H1 (cell line): ENCODE measurements around the gene PGAM2. TPM values are rescaled to one million over a fixed set of nuclear protein-coding genes. Genes with fewer than 3 reads are reported as not detected.

Experiments
- CTCF ChIA-PET: fragments of 300-600 bp; sonication (Branson Sonifier 250); formaldehyde crosslinking; loops from one replicate; lab custom pipeline; 2021; ENCODE audit not compliant: partially characterized antibody; lab: Charles Lee
- POLR2A ChIA-PET: fragments of 300-600 bp; sonication (Branson Sonifier 250); formaldehyde crosslinking; loops from one replicate; lab custom pipeline; 2021; ENCODE audit warnings: inconsistent platforms; ENCODE audit not compliant: partially characterized antibody; lab: Charles Lee
- DNase-seq, 2 experiments: peaks; one replicate each; pipeline versions ENCODE4 v3.0.0 to v3.0.0-alpha.2; 2010 to 2022; ENCODE audit warnings: low spot score in 2 of 2, low read depth in 1 of 2, mixed read lengths in 1 of 2
- FAIRE-seq: peaks from 2 replicates; lab custom pipeline; 2011; peaks lifted over from hg19 to GRCh38; lab: Jason Lieb, UNC
- H2AFZ ChIP-seq: 2 replicates; pipeline ENCODE4 v1.8.1; 2012; ENCODE audit warnings: low read length, inconsistent platforms
- H2AK5ac ChIP-seq: 2 replicates; pipeline ENCODE4 v1.6.1; 2013; ENCODE audit warnings: low read depth, low read length
- H2BK120ac ChIP-seq: replicated peaks from 2 replicates; pipeline ENCODE3; 2013; ENCODE audit warnings: low read depth, low read length, inconsistent platforms
- H2BK12ac ChIP-seq: 2 replicates; pipeline ENCODE4 v1.6.1; 2013; ENCODE audit warnings: low read depth, low read length
- H2BK15ac ChIP-seq: 2 replicates; pipeline ENCODE4 v1.6.1; 2013; ENCODE audit warnings: low read length
- H2BK20ac ChIP-seq: 2 replicates; pipeline ENCODE4 v1.6.1; 2013; ENCODE audit warnings: low read length
- H2BK5ac ChIP-seq: 2 replicates; pipeline ENCODE4 v1.6.1; 2013; ENCODE audit warnings: low read depth, low read length
- H3K14ac ChIP-seq: 2 replicates; pipeline ENCODE4 v1.6.1; 2013; ENCODE audit warnings: inconsistent platforms; ENCODE audit not compliant: insufficient read length
- H3K18ac ChIP-seq: 2 replicates; pipeline ENCODE4 v1.6.1; 2013; ENCODE audit warnings: low read length; ENCODE audit errors: extremely low read depth
- H3K23ac ChIP-seq: 2 replicates; pipeline ENCODE4 v1.6.1; 2013; ENCODE audit warnings: inconsistent platforms; ENCODE audit not compliant: insufficient read length
- H3K23me2 ChIP-seq: 2 replicates; pipeline ENCODE4 v1.6.1; 2013; ENCODE audit warnings: low read depth, low read length
- H3K27ac ChIP-seq: 2 replicates; pipeline ENCODE4 v1.6.1; 2011; ENCODE audit warnings: low read depth, low read length, inconsistent platforms
- H3K27me3 ChIP-seq, 4 experiments: replicated peaks in 1 of 4; 1 replicate in 1 of 4; 2 replicates in 3 of 4; pipeline versions ENCODE4 v1.6.1 to v1.8.1; 2011 to 2013; ENCODE audit warnings: low read length in 3 of 4, mild to moderate bottlenecking in 3 of 4, inconsistent platforms in 2 of 4, mixed read lengths in 2 of 4, moderate library complexity in 1 of 4; ENCODE audit not compliant: control insufficient read depth in 3 of 4, insufficient read depth in 3 of 4; ENCODE audit errors: extremely low read depth in 1 of 4
- H3K36me3 ChIP-seq, 4 experiments: 2 replicates each; pipeline versions ENCODE4 v1.6.1 to v1.8.1; 2011 to 2013; ENCODE audit warnings: mild to moderate bottlenecking in 4 of 4, low read length in 3 of 4, moderate library complexity in 2 of 4, control low read depth in 1 of 4, inconsistent platforms in 1 of 4; ENCODE audit not compliant: insufficient read depth in 4 of 4, control insufficient read depth in 2 of 4
- H3K4ac ChIP-seq: replicated peaks from 2 replicates; pipeline ENCODE3; 2013; ENCODE audit warnings: low read length, low read depth, mixed read lengths, inconsistent platforms; ENCODE audit not compliant: insufficient read length
- H3K4me1 ChIP-seq, 4 experiments: replicated peaks in 1 of 4; 1 replicate in 1 of 4; 2 replicates in 3 of 4; pipeline versions ENCODE4 v1.6.1 to v1.8.1; 2011 to 2013; ENCODE audit warnings: low read length in 3 of 4, inconsistent platforms in 2 of 4, mixed read lengths in 1 of 4; ENCODE audit not compliant: insufficient read depth in 4 of 4, control insufficient read depth in 3 of 4
- H3K4me2 ChIP-seq, 2 experiments: 2 replicates each; pipeline versions ENCODE4 v1.6.1 to v1.8.1; 2011 to 2013; ENCODE audit warnings: low read depth in 2 of 2, low read length in 2 of 2, control low read depth in 1 of 2, inconsistent platforms in 1 of 2, mild to moderate bottlenecking in 1 of 2; ENCODE audit not compliant: insufficient read depth in 1 of 2
- H3K4me3 ChIP-seq, 4 experiments: fragments of 200-600, 300-600 bp in 1 of 4; sonication (generic), shearing (Covaris generic), sonication (Bioruptor Twin) in 1 of 4; 2 replicates each; pipeline versions ENCODE4 v1.5.1 to v1.8.1; 2011 to 2016; ENCODE audit warnings: low read length in 4 of 4, low read depth in 3 of 4, control low read depth in 2 of 4, inconsistent platforms in 2 of 4, mild to moderate bottlenecking in 2 of 4, mixed read lengths in 1 of 4, moderate library complexity in 1 of 4; ENCODE audit not compliant: insufficient read depth in 2 of 4; ENCODE audit errors: extremely low read depth in 1 of 4
- H3K56ac ChIP-seq: replicated peaks from 2 replicates; pipeline ENCODE3; 2013; ENCODE audit warnings: low read depth, mild to moderate bottlenecking, mixed read lengths, low read length, inconsistent platforms; ENCODE audit not compliant: insufficient read length
- H3K79me1 ChIP-seq: 2 replicates; pipeline ENCODE4 v1.6.1; 2013; ENCODE audit warnings: low read depth, low read length, control low read depth
- H3K79me2 ChIP-seq, 2 experiments: 2 replicates each; pipeline versions ENCODE4 v1.6.1 to v1.8.1; 2012 to 2013; ENCODE audit warnings: low read length in 2 of 2, mild to moderate bottlenecking in 2 of 2, inconsistent platforms in 1 of 2; ENCODE audit not compliant: insufficient read depth in 2 of 2, control insufficient read depth in 1 of 2
- H3K9ac ChIP-seq, 4 experiments: replicated peaks in 1 of 4; 1 replicate in 1 of 4; 2 replicates in 3 of 4; pipeline versions ENCODE4 v1.6.1 to v1.8.1; 2011 to 2013; ENCODE audit warnings: low read depth in 3 of 4, low read length in 3 of 4, control low read depth in 2 of 4, mild to moderate bottlenecking in 2 of 4, moderate library complexity in 2 of 4, inconsistent platforms in 1 of 4; ENCODE audit errors: extremely low read depth in 1 of 4
- H3K9me3 ChIP-seq, 2 experiments: 2 replicates each; pipeline versions ENCODE4 v1.6.1 to v1.8.1; 2012 to 2013; ENCODE audit warnings: mild to moderate bottlenecking in 2 of 2, moderate library complexity in 2 of 2, control low read depth in 1 of 2, inconsistent platforms in 1 of 2, low read depth in 1 of 2, low read length in 1 of 2, mixed read lengths in 1 of 2; ENCODE audit not compliant: insufficient read depth in 2 of 2
- H4K20me1 ChIP-seq, 2 experiments: replicated peaks in 1 of 2; 2 replicates each; pipeline versions ENCODE3 to v1.8.1; 2011 to 2013; ENCODE audit warnings: inconsistent platforms in 2 of 2, low read length in 2 of 2, mild to moderate bottlenecking in 1 of 2; ENCODE audit not compliant: insufficient read depth in 2 of 2, control insufficient read depth in 1 of 2
- H4K5ac ChIP-seq: 2 replicates; pipeline ENCODE4 v1.6.1; 2013; ENCODE audit warnings: low read length, low read depth, mixed read lengths, inconsistent platforms; ENCODE audit not compliant: insufficient read length
- H4K8ac ChIP-seq: 2 replicates; pipeline ENCODE4 v1.8.0; 2013; ENCODE audit warnings: mild to moderate bottlenecking, moderate library complexity, low read length, inconsistent platforms; ENCODE audit not compliant: insufficient read depth; ENCODE audit errors: extremely low read depth
- H4K91ac ChIP-seq: replicated peaks from 2 replicates; pipeline ENCODE3; 2013; ENCODE audit warnings: low read length, mixed read lengths, inconsistent platforms; ENCODE audit not compliant: insufficient read length
- BRCA1 ChIP-seq: IDR thresholded peaks from 2 replicates; pipeline ENCODE4 v1.6.1; 2012; ENCODE audit warnings: low read depth, low read length, improper control_type of control experiment
- CBX5 ChIP-seq: fragments of 300-800, 300-1000 bp; sonication (generic); IDR thresholded peaks from 2 replicates; pipeline ENCODE4 v1.7.1; 2016; ENCODE audit warnings: antibody characterized with exemption, low read length, low read depth
- EGR1 ChIP-seq: IDR thresholded peaks from 2 replicates; pipeline ENCODE4 v1.6.1; 2011; ENCODE audit warnings: low read depth, low read length, borderline replicate concordance
- KDM4A ChIP-seq: IDR thresholded peaks from one replicate; pipeline ENCODE4 v1.7.1; 2012; ENCODE audit warnings: low read depth, mild to moderate bottlenecking, moderate library complexity, low read length, inconsistent platforms; ENCODE audit not compliant: severe bottlenecking
- POU5F1 ChIP-seq: IDR thresholded peaks from 2 replicates; pipeline ENCODE4 v1.6.1; 2011; ENCODE audit warnings: low read depth, mild to moderate bottlenecking, low read length, moderate library complexity
- RNF2 ChIP-seq: fragments of 200-900, 300-1000 bp; sonication (generic); IDR thresholded peaks from 2 replicates; pipeline ENCODE4 v1.7.1; 2016; ENCODE audit warnings: borderline replicate concordance, low read depth, mild to moderate bottlenecking, antibody characterized with exemption, low read length; ENCODE audit not compliant: poor library complexity, severe bottlenecking; ENCODE audit errors: missing control alignments
- SP1 ChIP-seq: IDR thresholded peaks from 2 replicates; pipeline ENCODE4 v1.6.1; 2011; ENCODE audit warnings: low read depth, low read length
- SP4 ChIP-seq: IDR thresholded peaks from 2 replicates; pipeline ENCODE4 v1.6.1; 2012; ENCODE audit warnings: low read length, inconsistent platforms
- WGBS, 2 experiments: shearing (Covaris generic) in 1 of 2; methylation state at CpG; one replicate each; pipeline versions ENCODE4 v1.1.6 to v1.1.7; 2013 to 2015; ENCODE audit warnings: low lambda C conversion rate in 2 of 2, mixed read lengths in 2 of 2, inconsistent platforms in 1 of 2, low coverage in 1 of 2, missing lambda C conversion rate in 1 of 2; ENCODE audit not compliant: insufficient replicate concordance in 2 of 2, insufficient coverage in 1 of 2, insufficient read length in 1 of 2; ENCODE audit errors: extremely low coverage in 1 of 2, missing lambda C conversion rate in 1 of 2; 5-methylcytosine and 5-hydroxymethylcytosine counted together
- long read RNA-seq, 2 experiments: library from RNA in 1 of 2; library from capped mRNA in 1 of 2; stranded (forward); transcript quantifications; one replicate each; pipeline ENCODE4 v2.0.0, GENCODE V29; 2021; ENCODE audit warnings: inconsistent platforms in 1 of 2
- polyA minus RNA-seq, 3 experiments: library from RNA; depleted of rRNA, polyadenylated mRNA; stranded (reverse); fragments of >200 nt; gene quantifications; 1 replicate in 2 of 3; 2 replicates in 1 of 3; pipeline ENCODE4 v1.2.3, GENCODE V29; 2011
- polyA plus RNA-seq, 7 experiments: library from polyadenylated mRNA; depleted of rRNA in 3 of 7; stranded (reverse) in 5 of 7; unstranded in 2 of 7; fragments of >200 nt in 5 of 7; fragments of 200-250 nt in 2 of 7; gene quantifications; 1 replicate in 5 of 7; 2 replicates in 1 of 7; 4 replicates in 1 of 7; pipeline versions ENCODE4 v1.2.1 to v1.2.3, GENCODE V29; 2011 to 2013; ENCODE audit warnings: missing spikeins in 2 of 7, mixed read lengths in 2 of 7
- total RNA-seq: library from RNA; stranded (reverse); fragmentation: NEBNext Ultra II Directional; extraction: Animal tissue kit (Norgen Biotek cat#: 25700); gene quantifications from 2 replicates; pipeline ENCODE4 v1.2.1, GENCODE V29; 2021

Gene PGAM2
- 1.4 and 2.1 TPM in 2 replicates for total RNA-seq
- polyA plus RNA-seq (2011; rRNA removed): 2.9 and 4.3 TPM in 2 replicates
- polyA plus RNA-seq (2011; cell fraction: cytosol; rRNA removed): 4.5 TPM
- polyA plus RNA-seq (2011; cell fraction: nucleus; rRNA removed): 3.5 TPM
- 0.94 to 2.6 TPM (median 2.2 TPM) in 4 replicates for polyA plus RNA-seq (2012, experiment 1 of 2)
- 1.3 TPM for polyA plus RNA-seq (2012, experiment 2 of 2)
- 0.97 TPM for polyA plus RNA-seq (2013, experiment 1 of 2)
- polyA plus RNA-seq (2013, experiment 2 of 2): 0.90 TPM
- polyA minus RNA-seq (2011; rRNA and poly(A)+ RNA removed): 0.88 and 1.6 TPM in 2 replicates
- polyA minus RNA-seq (2011; cell fraction: cytosol; rRNA and poly(A)+ RNA removed): not detected
- polyA minus RNA-seq (2011; cell fraction: nucleus; rRNA and poly(A)+ RNA removed): 0.80 TPM
- long read RNA-seq, experiment 1: 0 reads
- long read RNA-seq, experiment 2, partial matches to known transcripts: 0 of 2 reads
- long read RNA-seq, experiment 2, other reads (novel, unspliced or antisense): 0 of 2 reads

DNA sequence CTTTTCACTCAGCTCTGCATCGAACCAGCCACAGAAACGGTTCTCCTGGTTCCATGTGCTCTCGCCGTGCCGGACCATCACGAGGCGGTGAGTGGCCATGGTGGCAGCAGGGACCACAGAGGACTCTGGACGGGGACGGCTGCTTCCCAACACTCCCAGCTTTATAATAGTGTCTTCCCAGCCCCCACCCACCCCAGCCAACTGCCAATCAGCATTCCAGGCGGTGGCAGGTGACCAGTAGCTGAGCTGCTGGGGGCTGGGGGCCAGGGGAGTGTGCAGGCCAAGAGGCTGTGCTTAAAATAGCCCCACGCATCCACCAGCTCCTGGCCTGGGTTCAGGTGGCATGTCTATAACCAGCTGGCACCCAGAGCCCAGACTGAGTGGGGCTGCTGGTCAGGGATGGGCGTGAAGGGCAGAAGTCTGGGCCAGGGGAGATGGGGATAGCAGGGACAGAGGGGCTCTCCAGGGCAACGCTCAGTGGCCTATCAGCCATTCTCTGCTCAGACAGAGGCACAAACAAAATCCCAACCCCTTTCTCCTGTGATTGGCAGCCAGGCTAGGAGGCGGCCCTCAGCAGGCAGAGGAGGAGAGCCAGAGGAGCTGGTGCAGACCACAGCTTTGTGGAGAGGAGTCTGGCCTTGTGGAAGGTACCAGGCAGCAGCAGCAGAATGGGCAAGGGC is at the start of gene PGAM2:
PGAM2 (minus strand) TSS at position 137 of the 680 bp plus-strand sequence; CDS start at position 99, 38 bp downstream.
- Histone ChIP-seq H3K4me2 (peak within 1 kb of the TSS; percentile 57 to 62), H3K36me3 (peaks cover 0 to 9% (median 4%) of the 10 kb centered on the region in 4 experiments; a peak in 3 of 8 replicates)
- TF ChIP-seq RNF2: no peak
- TF ChIP-seq CBX5: no peak
- no peak for TF ChIP-seq SP4
- peak; percentile 47; the same call in 1 of the 2 replicates for TF ChIP-seq SP1
- TF ChIP-seq BRCA1: no peak
- TF ChIP-seq EGR1: no peak
- no peak for TF ChIP-seq POU5F1
- TF ChIP-seq KDM4A: no peak

More for the DNA sequence above, at the start of gene PGAM2:
- Histone ChIP-seq H2BK20ac (no peak within 1 kb of the TSS), H3K27me3 (peaks cover 0 to 3% (median 0%) of the 10 kb centered on the region in 4 experiments; a peak in 2 of 7 replicates), H3K9me3 (no peaks in the 10 kb centered on the region), H3K4me1 (peaks cover 9 to 30% (median 26%) of the 10 kb centered on the region in 4 experiments), H3K79me1 (no peaks in the 10 kb centered on the region), H3K56ac (no peak within 1 kb of the TSS), H3K79me2 (no peaks in the 10 kb centered on the region), H3K23ac (no peak within 1 kb of the TSS), H4K91ac (peak within 1 kb of the TSS; percentile 70), H4K20me1 (peaks cover 5 to 7% of the 10 kb centered on the region in 2 experiments), H2AFZ (no peak within 1 kb of the TSS), H2BK12ac (peak within 1 kb of the TSS; percentile 87; the same call in 1 of the 2 replicates), H3K27ac (no peak within 1 kb of the TSS), H2AK5ac (0 out of 2 replicates have a peak within 1 kb of the TSS, but pooled peaks have one; percentile 10), H3K4me3 (peak within 1 kb of the TSS in 2 of 4 experiments; percentile 2 to 20; a peak in 1 of 8 replicates), H3K4ac (peak within 1 kb of the TSS; percentile 35), H3K23me2 (no peaks in the 10 kb centered on the region), H2BK15ac (peak within 1 kb of the TSS; percentile 88; the same call in 1 of the 2 replicates), H3K9ac (0 out of 7 replicates have a peak within 1 kb of the TSS, but pooled peaks of 1 of the 4 experiments have one; percentile 12), H4K8ac (peak within 1 kb of the TSS; percentile 11), H4K5ac (peak within 1 kb of the TSS; percentile 75), H2BK120ac (no peak within 1 kb of the TSS), H3K18ac (peak within 1 kb of the TSS; percentile 48; the same call in 1 of the 2 replicates), H3K14ac (no peak within 1 kb of the TSS), H2BK5ac (0 out of 2 replicates have a peak within 1 kb of the TSS, but pooled peaks have one; percentile 4)
- peak in 1 of 2 experiments; percentile 65 for DNase-seq
- CTCF ChIA-PET: interaction anchor here (0.5 to 2.4 kb wide), 5 partner anchors 15 to 344 kb away, joined by 3 to 10 read pairs (median 4); no protein-coding TSS in a partner anchor
- FAIRE-seq: no peak
- 66% methylated on average over 14 of the region's 14 CpGs; no CpG with 5 or more reads in 1 of the 2 experiments for WGBS, 2 experiments
- POLR2A ChIA-PET: interaction anchor here (0.7 to 7.1 kb wide), 11 partner anchors 11 to 207 kb away, joined by 3 to 48 read pairs (median 3); partner anchors contain the start of genes DBNL and POLD2
